Measurements from ENCODE around the gene HECTD1.

GRCh38 chr14:31251028-31251958 lies 43.7 kb upstream of the HECTD1 start:
- TF ChIP-seq ZNF571 (tag by site-specific recombination; IDR thresholded peaks at IDR 0.05) (no peak), ZNF335 (tag by site-specific recombination; conservative IDR thresholded peaks at IDR 0.05) (no peak), PATZ1 (tag by site-specific recombination; IDR thresholded peaks at IDR 0.05) (no peak), CTCF (tag by site-specific recombination; IDR thresholded peaks at IDR 0.05) (no peak), YY1 (tag by site-specific recombination; IDR thresholded peaks at IDR 0.05) (no peak), ZNF600 (tag by site-specific recombination; IDR thresholded peaks at IDR 0.05) (no peak), AEBP2 (tag by site-specific recombination; IDR thresholded peaks at IDR 0.05; ENCODE audit: borderline replicate concordance) (no peak), ZNF121 (tag by site-specific recombination; IDR thresholded peaks at IDR 0.05) (no peak), ZNF138 (tag by site-specific recombination; IDR thresholded peaks at IDR 0.05; ENCODE audit: borderline replicate concordance) (no peak), ZBTB21 (tag by site-specific recombination; IDR thresholded peaks at IDR 0.05) (no peak), TCF7L2 (IDR thresholded peaks at IDR 0.05; ENCODE audit: borderline replicate concordance, low read depth, low read length) (no peak), ZNF274 (IDR thresholded peaks at IDR 0.05; ENCODE audit: low read length) (no peak), ZNF274 (tag by site-specific recombination; IDR thresholded peaks at IDR 0.05; ENCODE audit: borderline replicate concordance) (no peak)
- TF ChIP-seq, protein P1, sequence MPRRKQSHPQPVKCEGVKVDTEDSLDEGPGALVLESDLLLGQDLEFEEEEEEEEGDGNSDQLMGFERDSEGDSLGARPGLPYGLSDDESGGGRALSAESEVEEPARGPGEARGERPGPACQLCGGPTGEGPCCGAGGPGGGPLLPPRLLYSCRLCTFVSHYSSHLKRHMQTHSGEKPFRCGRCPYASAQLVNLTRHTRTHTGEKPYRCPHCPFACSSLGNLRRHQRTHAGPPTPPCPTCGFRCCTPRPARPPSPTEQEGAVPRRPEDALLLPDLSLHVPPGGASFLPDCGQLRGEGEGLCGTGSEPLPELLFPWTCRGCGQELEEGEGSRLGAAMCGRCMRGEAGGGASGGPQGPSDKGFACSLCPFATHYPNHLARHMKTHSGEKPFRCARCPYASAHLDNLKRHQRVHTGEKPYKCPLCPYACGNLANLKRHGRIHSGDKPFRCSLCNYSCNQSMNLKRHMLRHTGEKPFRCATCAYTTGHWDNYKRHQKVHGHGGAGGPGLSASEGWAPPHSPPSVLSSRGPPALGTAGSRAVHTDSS (tag by site-specific recombination; IDR thresholded peaks at IDR 0.05), result no peak
